ENCODE measurements around the gene S1PR4.
"Not testable (repeated sequence)": the region's sequence is repeated elsewhere in the genome, so short reads cannot be mapped to it uniquely, and the experiment has no call there.

Gene S1PR4

GRCh38 chr19:3196064-3196932, 17.7 kb downstream of the S1PR4 start:
- no peak for DNase-seq

- no peak for DNase-seq
These were observed 18.3 kb downstream of the S1PR4 start for GRCh38 chr19:3196933-3197205.

- no peak for DNase-seq
These were observed 20.5 kb downstream of the S1PR4 start for GRCh38 chr19:3198901-3199700.

- no peak for DNase-seq
These were observed 22.6 kb downstream of the S1PR4 start for GRCh38 chr19:3201072-3201700.

GRCh38 chr19:3201911-3202310, 23.3 kb downstream of the S1PR4 start:
- no peak for DNase-seq

GRCh38 chr19:3202346-3202745, 23.8 kb downstream of the S1PR4 start:
- no peak for DNase-seq

- DNase-seq, result not testable (repeated sequence)
These were observed 24.3 kb downstream of the S1PR4 start for GRCh38 chr19:3202895-3203294.

GRCh38 chr19:3203805-3204645, 25.5 kb downstream of the S1PR4 start:
- DNase-seq, result no peak

GRCh38 chr19:3204646-3205275, 26.2 kb downstream of the S1PR4 start:
- no peak for DNase-seq

- DNase-seq, result no peak
These were observed 27.8 kb downstream of the S1PR4 start for GRCh38 chr19:3206216-3206953.

GRCh38 chr19:3207461-3208242, 29.1 kb downstream of the S1PR4 start:
- DNase-seq, result no peak

GRCh38 chr19:3208317-3209207, 30.0 kb downstream of the S1PR4 start:
- DNase-seq, result no peak

- DNase-seq, result no peak
These were observed 31.9 kb downstream of the S1PR4 start for GRCh38 chr19:3210347-3211017.

- DNase-seq, result no peak
These were observed 32.6 kb downstream of the S1PR4 start for GRCh38 chr19:3211191-3211590.

GRCh38 chr19:3213159-3213558, 34.6 kb downstream of the S1PR4 start:
- DNase-seq, result no peak

- no peak for DNase-seq
These were observed 38.3 kb downstream of the S1PR4 start for GRCh38 chr19:3216874-3217273.

- no peak for DNase-seq
These were observed 42.0 kb downstream of the S1PR4 start for GRCh38 chr19:3220576-3220975.

GRCh38 chr19:3221576-3221975, 43.0 kb downstream of the S1PR4 start:
- DNase-seq, result not testable (repeated sequence)

- no peak for DNase-seq
These were observed 44.1 kb downstream of the S1PR4 start for GRCh38 chr19:3222709-3223108.

Data from NCI-H187 (cell line).